NT2/D1 (cell line): ENCODE data around the gene LRIG1.

ENCODE experiments used
- SUZ12 ChIP-seq: IDR thresholded peaks from 2 replicates; pipeline ENCODE4 v1.6.1; 2011; ENCODE audit not compliant: insufficient read length, insufficient read depth; ENCODE audit errors: extremely low read depth
- YY1 ChIP-seq: IDR thresholded peaks from 2 replicates; pipeline ENCODE4 v1.6.1; 2011; ENCODE audit not compliant: insufficient read length, insufficient read depth
- ZNF274 ChIP-seq: IDR thresholded peaks from 2 replicates; pipeline ENCODE4 v1.6.1; 2011; ENCODE audit warnings: mild to moderate bottlenecking, low read depth, low read length

- no peak for TF ChIP-seq YY1
- no peak for TF ChIP-seq ZNF274
- no peak for TF ChIP-seq SUZ12
These were observed 135.7 kb downstream of the LRIG1 start for GRCh38 chr3:66365080-66365479.
